Prostate gland (tissue), 2 donors: ENCODE data around the gene INPP5K.

Source experiments
- CTCF ChIP-seq, 4 experiments: fragments of 200-600 bp in 2 of 4; fragments of 450-650 bp in 2 of 4; sonication (generic) in 2 of 4; IDR thresholded peaks; 1 replicate in 3 of 4; 2 replicates in 1 of 4; pipeline ENCODE4 v1.5.1; 2016 to 2019; ENCODE audit warnings: antibody characterized with exemption in 4 of 4, mild to moderate bottlenecking in 2 of 4, moderate library complexity in 2 of 4
- POLR2A ChIP-seq: fragments of 450-650 bp; IDR thresholded peaks from one replicate; pipeline ENCODE4 v1.6.1; 2016; ENCODE audit warnings: antibody characterized with exemption, mild to moderate bottlenecking
- POLR2AphosphoS5 ChIP-seq: sonication (generic); formaldehyde crosslinking; IDR thresholded peaks from one replicate; pipeline ENCODE4 v1.6.1; 2017; ENCODE audit warnings: antibody characterized with exemption

GRCh38 chr17:1449412-1449967 lies 66.9 kb downstream of the INPP5K start:
- TF ChIP-seq CTCF (IDR thresholded peaks at IDR 0.05) (no peak), POLR2A (no peak), POLR2AphosphoS5 (no peak)
